GM21723 (cell line): Measurements from ENCODE around the gene NDUFA7.
"Not testable (repeated sequence)": the region's sequence is repeated elsewhere in the genome, so short reads cannot be mapped to it uniquely, and the experiment has no call there.

Experiments
- ATAC-seq: cut with Tn5 transposase; IDR thresholded peaks from one replicate; pipeline ENCODE4 v1.9.1; 2021; ENCODE audit warnings: mild to moderate bottlenecking, moderate library complexity; ENCODE audit not compliant: unreplicated experiment

Gene NDUFA7

GRCh38 chr19:8269724-8270123 lies 51.5 kb downstream of the NDUFA7 start:
- no peak for ATAC-seq

GRCh38 chr19:8265872-8266271 lies 55.3 kb downstream of the NDUFA7 start:
- no peak for ATAC-seq

- ATAC-seq: not testable (repeated sequence)
Observed at GRCh38 chr19:8264248-8264647, 56.9 kb downstream of the NDUFA7 start.

GRCh38 chr19:8262431-8262830 lies 58.7 kb downstream of the NDUFA7 start:
- ATAC-seq: no peak

- ATAC-seq: no peak
Observed at GRCh38 chr19:8261881-8262280, 59.3 kb downstream of the NDUFA7 start.

GRCh38 chr19:8261347-8261746 lies 59.8 kb downstream of the NDUFA7 start:
- no peak for ATAC-seq
